CD1c-positive myeloid dendritic cell (primary cell): ENCODE data around the gene MYOZ1.
"Not testable (repeated sequence)": the region's sequence is repeated elsewhere in the genome, so short reads cannot be mapped to it uniquely, and the experiment has no call there.

ENCODE experiments used
- DNase-seq: peaks from one replicate; pipeline ENCODE4 v3.0.0-alpha.2; 2016; ENCODE audit errors: extremely low spot score

MYOZ1 gene

DNA sequence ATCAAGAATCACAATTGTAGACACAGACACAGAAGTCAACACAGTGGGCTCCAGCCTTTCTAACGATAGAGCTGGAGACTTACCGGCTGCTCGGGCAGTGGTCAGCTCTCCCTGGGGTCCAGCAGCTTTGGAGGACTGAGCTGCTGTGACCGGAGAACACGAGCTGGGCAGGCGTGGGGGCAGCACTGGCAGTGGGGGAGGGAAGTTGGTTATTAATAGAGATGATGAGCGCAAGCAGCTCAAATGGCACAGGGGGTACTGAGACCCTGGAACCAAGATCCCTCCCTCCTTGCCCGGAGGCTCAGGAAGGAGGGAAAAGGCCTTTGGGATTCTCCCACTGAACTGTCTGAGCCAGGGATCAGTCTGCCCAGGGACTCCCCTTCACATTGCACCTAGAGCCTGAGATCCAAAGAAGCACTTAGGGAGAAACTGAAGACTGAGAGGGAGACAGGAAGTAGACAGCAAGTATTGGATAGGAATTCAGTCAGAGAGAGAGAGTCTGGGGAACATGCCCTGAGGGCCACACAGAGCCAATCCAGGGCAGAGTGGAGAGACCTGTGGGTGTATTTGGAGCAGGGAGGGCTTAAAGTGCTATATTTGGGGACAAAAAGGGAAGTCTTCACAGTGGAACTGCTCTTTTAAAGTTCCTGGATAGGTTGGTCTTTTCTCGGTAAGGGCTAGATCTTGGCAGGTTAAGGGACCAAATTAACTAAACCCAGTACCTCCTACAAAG lies at the start of gene MYOZ1:
MYOZ1 (minus strand) TSS at position 147 of the 733 bp plus-strand sequence. CDS start 1,457 bp downstream, outside the sequence.
- DNase-seq = peak; percentile 68

GRCh38 chr10:73690755-73691154 lies 49.5 kb upstream of the MYOZ1 start:
- not testable (repeated sequence) for DNase-seq

- not testable (repeated sequence) for DNase-seq
Observed at GRCh38 chr10:73689596-73689995, 48.3 kb upstream of the MYOZ1 start.

GRCh38 chr10:73687641-73688040 lies 46.4 kb upstream of the MYOZ1 start:
- not testable (repeated sequence) for DNase-seq

GRCh38 chr10:73674546-73674945 lies 33.3 kb upstream of the MYOZ1 start:
- DNase-seq = not testable (repeated sequence)

- not testable (repeated sequence) for DNase-seq
Observed at GRCh38 chr10:73668378-73668777, 27.1 kb upstream of the MYOZ1 start.

DNA sequence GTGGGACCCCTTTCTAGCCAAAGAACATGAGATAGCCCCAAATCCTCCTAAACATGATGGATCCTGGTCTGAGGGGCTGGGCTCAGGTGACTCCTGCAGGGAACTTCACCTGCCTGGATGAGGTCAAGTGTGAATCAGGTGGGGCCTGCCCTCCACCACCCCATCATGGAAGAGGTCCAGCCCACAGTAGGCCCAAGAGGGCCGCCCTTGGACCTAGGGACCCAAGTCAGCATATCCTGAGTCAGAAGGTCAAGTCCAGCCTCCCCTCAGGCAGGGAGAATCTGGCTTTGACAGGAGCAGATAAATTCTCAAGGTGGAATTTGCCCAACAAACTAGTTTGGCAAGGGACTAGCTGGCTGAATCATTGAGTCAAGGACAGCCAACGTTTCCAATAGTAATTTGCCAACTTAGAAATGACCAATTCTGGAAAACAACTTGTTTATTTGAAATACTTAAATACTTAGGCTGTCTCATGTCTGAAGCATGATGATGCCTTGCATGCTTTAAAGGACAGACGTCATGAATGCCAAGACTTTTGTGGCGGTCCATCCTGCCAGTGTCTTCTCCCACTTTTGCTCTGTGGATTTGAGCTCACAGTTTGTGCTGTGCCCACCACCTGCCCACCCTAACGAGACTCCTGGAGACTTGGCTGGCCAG lies 25.0 kb upstream of the MYOZ1 start:
- DNase-seq = not testable (repeated sequence)

DNA sequence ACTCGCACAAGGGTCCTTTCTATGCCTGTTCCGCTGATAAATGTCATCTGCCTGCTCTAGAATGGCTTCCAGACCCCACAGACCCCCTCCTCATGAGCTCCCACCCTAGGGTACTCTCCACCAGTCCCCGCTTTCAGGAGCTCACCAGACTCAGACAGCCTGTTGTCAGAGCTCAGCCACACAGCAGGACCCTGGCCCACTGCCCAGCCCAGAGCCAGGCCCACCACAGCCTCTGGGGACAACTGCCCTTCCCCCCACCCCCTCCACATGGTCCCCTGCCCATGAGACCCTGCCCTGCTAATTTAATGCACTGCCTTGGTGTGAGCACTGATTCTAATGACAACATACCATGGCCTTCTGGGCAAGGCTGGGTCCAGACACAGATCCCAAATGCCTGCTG lies 24.3 kb upstream of the MYOZ1 start:
- DNase-seq = not testable (repeated sequence)

- DNase-seq = not testable (repeated sequence)
Observed at GRCh38 chr10:73664156-73665040, 23.1 kb upstream of the MYOZ1 start.

DNA sequence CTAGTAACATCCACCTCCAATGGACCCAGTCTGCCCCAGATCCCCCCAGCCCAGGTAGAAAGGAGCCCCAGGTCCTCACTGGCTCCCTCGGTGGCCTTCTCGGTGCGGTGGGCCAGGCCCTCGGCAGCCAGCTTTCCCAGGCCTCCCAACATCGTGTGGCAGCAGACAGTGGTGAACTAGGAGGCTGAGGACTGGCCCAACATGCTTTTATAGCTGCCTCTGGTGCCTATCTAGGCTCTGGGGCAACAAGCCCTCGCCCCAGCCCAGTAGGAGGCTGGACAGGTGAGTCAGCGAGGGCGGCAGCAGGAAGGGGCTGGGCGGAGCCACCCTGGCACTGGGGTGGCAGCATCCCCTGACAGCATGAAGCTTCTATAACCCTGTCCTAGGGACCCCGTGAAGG lies 22.3 kb upstream of the MYOZ1 start:
- not testable (repeated sequence) for DNase-seq

- not testable (repeated sequence) for DNase-seq
Observed at GRCh38 chr10:73662705-73663104, 21.4 kb upstream of the MYOZ1 start.

DNA sequence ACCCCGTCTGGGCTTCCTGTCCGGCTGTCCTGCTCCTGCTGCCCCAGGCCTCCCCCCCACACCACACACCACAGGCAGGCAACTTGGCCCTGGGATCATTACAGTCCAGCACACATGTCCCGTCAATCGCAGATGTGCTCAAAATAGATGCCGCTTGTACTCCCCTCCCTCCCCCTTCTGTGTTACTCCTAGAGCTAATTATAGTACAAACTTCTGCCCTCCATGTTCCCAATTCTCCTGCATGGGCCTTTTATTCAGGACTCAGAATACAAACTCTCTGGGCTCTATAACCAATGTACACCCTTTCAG lies 14.7 kb upstream of the MYOZ1 start, which contains the start of gene SYNPO2L:
SYNPO2L (minus strand) TSS at position 40 of the 309 bp plus-strand sequence. CDS start 107 bp downstream, outside the sequence.
- no peak for DNase-seq

GRCh38 chr10:73655257-73655989 lies 14.1 kb upstream of the MYOZ1 start:
- no peak for DNase-seq

DNA sequence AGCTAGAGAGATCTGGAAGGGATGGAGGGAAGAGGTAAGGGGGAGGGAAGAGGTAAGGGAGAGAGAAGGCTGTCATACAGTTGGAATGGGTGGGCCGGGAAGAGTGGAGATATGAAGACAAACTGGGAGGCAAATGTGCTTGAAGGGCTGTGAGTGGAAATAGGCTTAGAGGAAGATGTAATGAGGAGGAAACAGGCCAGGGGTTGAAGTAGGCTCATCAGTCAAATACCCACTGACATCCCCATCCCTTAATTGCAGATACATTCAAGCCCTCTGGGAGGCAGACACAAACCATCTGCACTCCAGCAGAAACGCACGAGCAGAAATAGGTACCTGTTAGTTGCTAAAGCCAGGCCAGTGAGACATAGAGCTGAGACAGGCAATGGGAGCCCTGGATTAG lies 12.4 kb upstream of the MYOZ1 start:
- no peak for DNase-seq

- DNase-seq = no peak
Observed at GRCh38 chr10:73653195-73653594, 11.9 kb upstream of the MYOZ1 start.

- peak; percentile 51 for DNase-seq
Observed at GRCh38 chr10:73650537-73651331, 9.5 kb upstream of the MYOZ1 start.

DNA sequence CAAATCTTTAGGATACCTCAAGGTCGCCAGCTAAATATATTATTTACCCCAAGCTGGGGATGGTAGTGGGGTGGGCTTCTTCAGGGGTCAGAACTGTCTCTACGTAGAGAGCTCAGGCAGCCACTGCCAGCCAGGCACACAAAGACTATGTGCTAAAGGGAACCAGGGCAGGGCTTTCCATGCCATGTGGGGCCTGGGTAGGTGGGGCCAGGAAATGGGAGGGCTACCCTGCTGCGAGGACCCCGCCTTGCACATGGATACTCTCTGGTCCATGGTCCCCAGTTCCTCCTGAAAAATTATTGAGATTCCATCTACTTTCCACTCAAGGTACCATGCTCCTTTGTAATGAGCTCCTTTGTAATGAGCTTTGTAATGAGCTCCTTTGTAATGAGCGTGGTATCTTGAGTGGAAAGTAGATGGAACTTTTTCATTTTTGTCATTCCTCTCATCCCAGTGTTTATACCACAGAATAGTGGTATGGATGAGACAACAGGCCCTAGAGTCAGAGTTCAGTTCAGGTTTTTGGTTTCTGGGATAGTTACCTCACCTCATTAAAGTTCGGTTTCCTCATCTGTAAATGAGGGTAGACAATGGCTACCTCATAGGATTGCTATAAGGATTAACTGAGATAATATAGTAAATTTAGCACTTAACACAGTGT lies 8.7 kb upstream of the MYOZ1 start:
- no peak for DNase-seq

GRCh38 chr10:73648975-73649829 lies 7.9 kb upstream of the MYOZ1 start:
- DNase-seq = no peak
